Neural cell (in vitro differentiated cells): Measurements from ENCODE around the gene CES1. TPM values are rescaled to one million over a fixed set of nuclear protein-coding genes. Genes with fewer than 3 reads are reported as not detected.
"Not testable (repeated sequence)": the region's sequence is repeated elsewhere in the genome, so short reads cannot be mapped to it uniquely, and the experiment has no call there.

Experiments used
- H2AFZ ChIP-seq: fragments of 200-600, 300-800 bp; sonication (generic), shearing (Covaris generic); 2 replicates; pipeline ENCODE4 v1.6.0; 2014; ENCODE audit warnings: low read depth, mild to moderate bottlenecking, antibody characterized with exemption, low read length, moderate library complexity
- H3F3A ChIP-seq: fragments of 200-600 bp; shearing (Covaris generic); 2 replicates; pipeline ENCODE4 v1.6.1; 2016; ENCODE audit warnings: mild to moderate bottlenecking, moderate library complexity, mixed read lengths, antibody characterized with exemption, low read length; ENCODE audit not compliant: insufficient read depth, poor library complexity, severe bottlenecking
- H3K27ac ChIP-seq: fragments of 200-600, 300-800 bp; sonication (generic), shearing (Covaris generic); 2 replicates; pipeline ENCODE4 v1.5.1; 2014; ENCODE audit warnings: mild to moderate bottlenecking, low read length, moderate library complexity
- H3K27me3 ChIP-seq: fragments of 300-800, 200-600 bp; sonication (generic), shearing (Covaris generic); 2 replicates; pipeline ENCODE4 v1.6.0; 2014; ENCODE audit warnings: mild to moderate bottlenecking, low read depth, low read length, moderate library complexity; ENCODE audit not compliant: insufficient read depth
- H3K36me3 ChIP-seq: fragments of 300-800, 200-600 bp; sonication (generic), shearing (Covaris generic); 2 replicates; pipeline ENCODE4 v1.5.1; 2014; ENCODE audit warnings: mild to moderate bottlenecking, antibody characterized with exemption, low read length, moderate library complexity; ENCODE audit not compliant: insufficient read depth
- H3K4me2 ChIP-seq: fragments of 300-800, 200-600 bp; sonication (generic), shearing (Covaris generic); 2 replicates; pipeline ENCODE4 v1.6.0; 2014; ENCODE audit warnings: mild to moderate bottlenecking, low read length
- H3K4me3 ChIP-seq: fragments of 300-800, 200-600 bp; sonication (generic), shearing (Covaris generic); 2 replicates; pipeline ENCODE4 v1.5.1; 2014; ENCODE audit warnings: mild to moderate bottlenecking, low read length, moderate library complexity
- H3K79me2 ChIP-seq: fragments of 200-600 bp; shearing (Covaris generic); replicated peaks from 2 replicates; pipeline ENCODE4 v1.6.0; 2014; ENCODE audit warnings: mild to moderate bottlenecking, low read length, moderate library complexity; ENCODE audit not compliant: insufficient read depth
- H3K9ac ChIP-seq: fragments of 300-800, 200-600 bp; sonication (generic), shearing (Covaris generic); 2 replicates; pipeline ENCODE4 v1.6.1; 2016; ENCODE audit warnings: mild to moderate bottlenecking, low read length, mixed read lengths
- H3K9me2 ChIP-seq: fragments of 200-600 bp; shearing (Covaris generic); 2 replicates; pipeline ENCODE4 v1.6.1; 2016; ENCODE audit warnings: mild to moderate bottlenecking, low read length, mixed read lengths; ENCODE audit not compliant: insufficient read depth
- H3K9me3 ChIP-seq: fragments of 200-600, 300-800 bp; sonication (generic), shearing (Covaris generic); 2 replicates; pipeline ENCODE4 v1.6.1; 2016; ENCODE audit warnings: mild to moderate bottlenecking, mixed run types, low read length, moderate library complexity, mixed read lengths
- H4K20me1 ChIP-seq: fragments of 200-600 bp; shearing (Covaris generic); 2 replicates; pipeline ENCODE4 v1.6.1; 2016; ENCODE audit warnings: mild to moderate bottlenecking, mixed run types; ENCODE audit not compliant: insufficient read depth
- EP300 ChIP-seq: fragments of 450-650 bp; conservative IDR thresholded peaks from 2 replicates; pipeline ENCODE4 v1.6.1; 2014; ENCODE audit warnings: antibody characterized with exemption, mild to moderate bottlenecking, moderate library complexity; ENCODE audit not compliant: poor library complexity, severe bottlenecking
- EZH2 ChIP-seq: fragments of 200-600, 300-800 bp; shearing (Covaris generic), sonication (generic); IDR thresholded peaks from 2 replicates; pipeline ENCODE4 v1.6.1; 2014; ENCODE audit warnings: antibody characterized with exemption, low read length, borderline replicate concordance, mild to moderate bottlenecking; ENCODE audit not compliant: insufficient read depth, poor library complexity, severe bottlenecking
- MXI1 ChIP-seq: fragments of 450-650 bp; conservative IDR thresholded peaks from 2 replicates; pipeline ENCODE4 v1.6.1; 2014; ENCODE audit warnings: antibody characterized with exemption, mild to moderate bottlenecking; ENCODE audit not compliant: poor library complexity, severe bottlenecking
- POLR2AphosphoS5 ChIP-seq: IDR thresholded peaks from 2 replicates; pipeline ENCODE4 v1.6.1; 2012
- RAD21 ChIP-seq: fragments of 450-650 bp; conservative IDR thresholded peaks from 2 replicates; pipeline ENCODE4 v1.6.1; 2014; ENCODE audit warnings: antibody characterized with exemption, mild to moderate bottlenecking, moderate library complexity
- SMC3 ChIP-seq: fragments of 450-650 bp; conservative IDR thresholded peaks from 2 replicates; pipeline ENCODE4 v1.6.1; 2014; ENCODE audit warnings: antibody characterized with exemption, mild to moderate bottlenecking, moderate library complexity; ENCODE audit not compliant: poor library complexity
- TAF1 ChIP-seq: IDR thresholded peaks from 2 replicates; pipeline ENCODE4 v1.6.1; 2012; ENCODE audit warnings: low read depth
- polyA plus RNA-seq: library from polyadenylated mRNA; depleted of rRNA; stranded (reverse); fragments of >200 nt; gene quantifications from 2 replicates; pipeline ENCODE4 v1.2.3, GENCODE V29; 2014
- TF ChIP-seq, protein P1 (sequence below): IDR thresholded peaks from 2 replicates; pipeline ENCODE4 v1.6.1; 2012; ENCODE audit warnings: borderline replicate concordance
- TF ChIP-seq, protein P2 (sequence below): fragments of 450-650 bp; IDR thresholded peaks from 2 replicates; pipeline ENCODE4 v1.5.1; 2014; ENCODE audit warnings: antibody characterized with exemption, mild to moderate bottlenecking, moderate library complexity; ENCODE audit not compliant: poor library complexity, severe bottlenecking

CES1 gene
- polyA plus RNA-seq, 1 donor from 2014 or later: not detected

DNA sequence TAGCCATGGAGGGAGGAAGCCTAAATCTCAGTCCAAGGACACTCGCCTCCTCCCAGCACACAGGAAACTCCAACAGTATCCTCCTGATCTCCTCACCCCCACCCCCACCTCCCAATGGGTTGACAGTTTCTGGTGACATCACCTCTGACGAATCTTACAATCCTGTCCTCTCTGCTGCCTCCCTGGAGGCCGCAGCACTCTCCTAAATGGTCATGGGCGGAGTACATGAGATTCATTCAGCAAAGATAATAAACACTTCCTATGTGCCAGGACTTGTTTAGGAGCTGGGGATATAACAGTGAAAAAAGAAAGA, 52.8 kb downstream of the CES1 start:
- not testable (repeated sequence) for H3K9ac ChIP-seq, H3K36me3 ChIP-seq, H3K27me3 ChIP-seq, H3K9me2 ChIP-seq, H3K27ac ChIP-seq, H3K79me2 ChIP-seq, H3K9me3 ChIP-seq, H3F3A ChIP-seq, H3K4me2 ChIP-seq, H2AFZ ChIP-seq, H4K20me1 ChIP-seq, H3K4me3 ChIP-seq

DNA sequence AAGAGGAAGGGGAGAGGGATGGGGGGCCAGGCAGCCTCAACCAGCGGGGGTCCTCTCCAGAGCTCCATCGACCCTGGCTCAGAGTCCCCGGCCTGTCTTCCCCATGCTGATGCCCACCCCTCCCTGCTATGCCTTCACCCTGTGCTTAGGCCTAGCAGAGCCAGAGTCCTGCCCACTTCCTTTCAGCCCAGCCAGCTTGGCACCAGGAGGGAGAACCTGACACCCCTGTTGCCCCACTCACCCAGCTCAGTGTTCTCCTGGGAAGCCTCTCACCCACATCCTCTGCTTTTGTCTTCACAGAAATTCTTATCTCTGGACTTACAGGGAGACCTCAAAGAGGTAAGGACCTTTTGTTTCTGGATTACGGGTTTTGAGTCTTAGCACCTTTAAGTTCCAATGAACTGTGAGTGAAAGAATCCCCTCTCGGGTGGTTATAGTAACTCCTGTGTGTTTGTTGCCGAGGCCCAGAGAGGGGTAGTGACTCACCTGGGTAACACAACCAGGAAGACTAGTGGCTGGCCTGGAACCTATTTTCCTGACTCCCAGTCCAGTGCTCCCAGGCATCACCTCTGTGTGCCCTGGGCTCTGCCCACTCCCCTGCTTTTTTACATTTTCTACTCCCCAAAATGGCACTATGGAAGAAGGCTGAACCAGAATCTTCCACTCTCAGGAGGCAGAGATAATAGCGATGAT, 53.3 kb downstream of the CES1 start:
- no peak overlapping the region for H3K27ac ChIP-seq
- H3K9ac ChIP-seq: no peak overlapping the region
- H3K4me3 ChIP-seq: no peak overlapping the region
- no peaks in the 10 kb centered on the region for H3K9me2 ChIP-seq
- no peaks in the 10 kb centered on the region for H3K27me3 ChIP-seq
- H3K9me3 ChIP-seq: no peaks in the 10 kb centered on the region
- H2AFZ ChIP-seq: no peak overlapping the region
- H4K20me1 ChIP-seq: no peaks in the 10 kb centered on the region
- no peaks in the 10 kb centered on the region for H3K79me2 ChIP-seq
- no peaks in the 10 kb centered on the region for H3K36me3 ChIP-seq
- H3F3A ChIP-seq: no peaks in the 10 kb centered on the region
- H3K4me2 ChIP-seq: no peak overlapping the region
- no peak for TF ChIP-seq POLR2AphosphoS5
- TF ChIP-seq, protein P1, sequence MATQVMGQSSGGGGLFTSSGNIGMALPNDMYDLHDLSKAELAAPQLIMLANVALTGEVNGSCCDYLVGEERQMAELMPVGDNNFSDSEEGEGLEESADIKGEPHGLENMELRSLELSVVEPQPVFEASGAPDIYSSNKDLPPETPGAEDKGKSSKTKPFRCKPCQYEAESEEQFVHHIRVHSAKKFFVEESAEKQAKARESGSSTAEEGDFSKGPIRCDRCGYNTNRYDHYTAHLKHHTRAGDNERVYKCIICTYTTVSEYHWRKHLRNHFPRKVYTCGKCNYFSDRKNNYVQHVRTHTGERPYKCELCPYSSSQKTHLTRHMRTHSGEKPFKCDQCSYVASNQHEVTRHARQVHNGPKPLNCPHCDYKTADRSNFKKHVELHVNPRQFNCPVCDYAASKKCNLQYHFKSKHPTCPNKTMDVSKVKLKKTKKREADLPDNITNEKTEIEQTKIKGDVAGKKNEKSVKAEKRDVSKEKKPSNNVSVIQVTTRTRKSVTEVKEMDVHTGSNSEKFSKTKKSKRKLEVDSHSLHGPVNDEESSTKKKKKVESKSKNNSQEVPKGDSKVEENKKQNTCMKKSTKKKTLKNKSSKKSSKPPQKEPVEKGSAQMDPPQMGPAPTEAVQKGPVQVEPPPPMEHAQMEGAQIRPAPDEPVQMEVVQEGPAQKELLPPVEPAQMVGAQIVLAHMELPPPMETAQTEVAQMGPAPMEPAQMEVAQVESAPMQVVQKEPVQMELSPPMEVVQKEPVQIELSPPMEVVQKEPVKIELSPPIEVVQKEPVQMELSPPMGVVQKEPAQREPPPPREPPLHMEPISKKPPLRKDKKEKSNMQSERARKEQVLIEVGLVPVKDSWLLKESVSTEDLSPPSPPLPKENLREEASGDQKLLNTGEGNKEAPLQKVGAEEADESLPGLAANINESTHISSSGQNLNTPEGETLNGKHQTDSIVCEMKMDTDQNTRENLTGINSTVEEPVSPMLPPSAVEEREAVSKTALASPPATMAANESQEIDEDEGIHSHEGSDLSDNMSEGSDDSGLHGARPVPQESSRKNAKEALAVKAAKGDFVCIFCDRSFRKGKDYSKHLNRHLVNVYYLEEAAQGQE: no peak
- TF ChIP-seq, protein P2, sequence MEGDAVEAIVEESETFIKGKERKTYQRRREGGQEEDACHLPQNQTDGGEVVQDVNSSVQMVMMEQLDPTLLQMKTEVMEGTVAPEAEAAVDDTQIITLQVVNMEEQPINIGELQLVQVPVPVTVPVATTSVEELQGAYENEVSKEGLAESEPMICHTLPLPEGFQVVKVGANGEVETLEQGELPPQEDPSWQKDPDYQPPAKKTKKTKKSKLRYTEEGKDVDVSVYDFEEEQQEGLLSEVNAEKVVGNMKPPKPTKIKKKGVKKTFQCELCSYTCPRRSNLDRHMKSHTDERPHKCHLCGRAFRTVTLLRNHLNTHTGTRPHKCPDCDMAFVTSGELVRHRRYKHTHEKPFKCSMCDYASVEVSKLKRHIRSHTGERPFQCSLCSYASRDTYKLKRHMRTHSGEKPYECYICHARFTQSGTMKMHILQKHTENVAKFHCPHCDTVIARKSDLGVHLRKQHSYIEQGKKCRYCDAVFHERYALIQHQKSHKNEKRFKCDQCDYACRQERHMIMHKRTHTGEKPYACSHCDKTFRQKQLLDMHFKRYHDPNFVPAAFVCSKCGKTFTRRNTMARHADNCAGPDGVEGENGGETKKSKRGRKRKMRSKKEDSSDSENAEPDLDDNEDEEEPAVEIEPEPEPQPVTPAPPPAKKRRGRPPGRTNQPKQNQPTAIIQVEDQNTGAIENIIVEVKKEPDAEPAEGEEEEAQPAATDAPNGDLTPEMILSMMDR: no peak
- no peak for TF ChIP-seq SMC3
- no peak for TF ChIP-seq RAD21
- TF ChIP-seq MXI1: no peak
- TF ChIP-seq EP300: no peak
- TF ChIP-seq TAF1: no peak
- TF ChIP-seq EZH2: no peak

DNA sequence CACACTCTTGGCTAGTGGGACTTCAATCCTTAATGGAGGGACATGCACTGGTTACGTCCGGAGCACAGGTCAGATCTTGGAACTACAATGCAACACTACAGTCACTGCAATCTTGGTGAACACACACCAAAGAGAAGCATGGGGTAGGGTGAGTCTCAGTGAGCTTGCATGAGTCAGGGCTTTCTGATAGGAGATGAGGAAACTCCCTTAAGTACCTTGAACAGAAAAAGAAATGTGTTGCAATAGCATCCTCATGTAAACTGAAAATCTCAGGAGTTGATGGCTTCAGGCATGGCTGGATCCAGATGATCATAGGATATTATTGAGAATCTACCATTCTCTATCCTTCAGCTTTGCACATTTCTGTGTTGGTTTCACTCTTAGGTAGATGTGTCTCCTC, 54.1 kb downstream of the CES1 start:
- Histone ChIP-seq H4K20me1 (no peaks in the 10 kb centered on the region), H2AFZ (no peak overlapping the region), H3K4me2 (no peak overlapping the region), H3K9me3 (no peaks in the 10 kb centered on the region), H3K9ac (no peak overlapping the region), H3K4me3 (no peak overlapping the region), H3K9me2 (no peaks in the 10 kb centered on the region), H3K27me3 (no peaks in the 10 kb centered on the region), H3K36me3 (no peaks in the 10 kb centered on the region), H3F3A (no peaks in the 10 kb centered on the region), H3K27ac (no peak overlapping the region), H3K79me2 (no peaks in the 10 kb centered on the region)
- TF ChIP-seq SMC3: no peak
- TF ChIP-seq, protein P2: no peak
- no peak for TF ChIP-seq TAF1
- TF ChIP-seq RAD21: no peak
- TF ChIP-seq POLR2AphosphoS5: no peak
